SK-N-SH (cell line): ENCODE data around the gene SYNJ1.

Experiments used
- EP300 ChIP-seq, 2 experiments: IDR thresholded peaks; 2 replicates each; pipeline versions ENCODE4 v1.4.0 to v1.6.1; 2012; ENCODE audit warnings: borderline replicate concordance in 1 of 2, low read depth in 1 of 2, low read length in 1 of 2
- EZH2phosphoT487 ChIP-seq: fragments of 200-600 bp; sonication (generic); IDR thresholded peaks from 2 replicates; pipeline ENCODE4 v1.6.1; 2017; ENCODE audit warnings: low read depth, mixed run types, mild to moderate bottlenecking, antibody characterized with exemption, moderate library complexity, borderline replicate concordance
- GABPA ChIP-seq: IDR thresholded peaks from 2 replicates; pipeline ENCODE4 v1.4.0; 2012; ENCODE audit warnings: low read depth, mild to moderate bottlenecking
- NRF1 ChIP-seq: IDR thresholded peaks from 2 replicates; pipeline ENCODE4 v1.6.1; 2012; ENCODE audit warnings: low read depth, mild to moderate bottlenecking, low read length
- POLR2AphosphoS5 ChIP-seq: IDR thresholded peaks from 2 replicates; pipeline ENCODE4 v1.6.1; 2012; ENCODE audit warnings: low read depth, low read length
- RAD21 ChIP-seq: IDR thresholded peaks from 2 replicates; pipeline ENCODE4 v1.6.1; 2012; ENCODE audit warnings: mild to moderate bottlenecking, low read length
- SMC3 ChIP-seq: IDR thresholded peaks from 2 replicates; pipeline ENCODE4 v1.6.1; 2012; ENCODE audit warnings: low read depth, low read length, improper control_type of control experiment
- YY1 ChIP-seq: IDR thresholded peaks from 2 replicates; pipeline ENCODE4 v1.4.0; 2012; ENCODE audit warnings: low read depth, mild to moderate bottlenecking
- TF ChIP-seq, protein P1 (sequence below): fragments of 200-600 bp; sonication (generic); IDR thresholded peaks from 2 replicates; pipeline ENCODE4 v1.6.1; 2017; ENCODE audit warnings: antibody characterized with exemption, mild to moderate bottlenecking, moderate library complexity
- TF ChIP-seq, protein P2 (sequence below): IDR thresholded peaks from 2 replicates; pipeline ENCODE4 v1.4.0; 2012; ENCODE audit warnings: low read depth
- TF ChIP-seq, protein P3 (sequence below): fragments of 150-350 bp; IDR thresholded peaks from 2 replicates; pipeline ENCODE4 v1.6.1; 2017; ENCODE audit warnings: antibody characterized with exemption, low read length, low read depth, borderline replicate concordance

DNA sequence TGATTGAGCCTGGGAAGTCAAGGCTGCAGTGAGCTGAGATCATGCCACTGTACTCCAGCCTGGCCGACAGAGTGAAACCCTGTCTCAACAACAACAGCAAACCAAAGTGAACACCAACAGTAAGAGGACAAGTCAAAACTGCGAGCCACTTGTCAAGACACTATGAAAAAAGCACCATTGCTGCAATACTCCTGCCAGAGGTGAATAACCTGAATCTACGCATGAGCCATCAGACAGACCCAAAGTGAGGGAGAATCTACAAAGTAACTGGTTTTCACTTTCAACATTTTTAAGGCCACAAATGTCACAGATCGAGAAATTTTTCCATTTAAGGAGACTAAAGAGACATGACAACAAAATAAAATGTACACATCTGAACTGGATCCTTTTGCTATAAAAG is 21.9 kb downstream of the SYNJ1 start:
- no peak for TF ChIP-seq RAD21
- no peak for TF ChIP-seq NRF1
- TF ChIP-seq, protein P1, sequence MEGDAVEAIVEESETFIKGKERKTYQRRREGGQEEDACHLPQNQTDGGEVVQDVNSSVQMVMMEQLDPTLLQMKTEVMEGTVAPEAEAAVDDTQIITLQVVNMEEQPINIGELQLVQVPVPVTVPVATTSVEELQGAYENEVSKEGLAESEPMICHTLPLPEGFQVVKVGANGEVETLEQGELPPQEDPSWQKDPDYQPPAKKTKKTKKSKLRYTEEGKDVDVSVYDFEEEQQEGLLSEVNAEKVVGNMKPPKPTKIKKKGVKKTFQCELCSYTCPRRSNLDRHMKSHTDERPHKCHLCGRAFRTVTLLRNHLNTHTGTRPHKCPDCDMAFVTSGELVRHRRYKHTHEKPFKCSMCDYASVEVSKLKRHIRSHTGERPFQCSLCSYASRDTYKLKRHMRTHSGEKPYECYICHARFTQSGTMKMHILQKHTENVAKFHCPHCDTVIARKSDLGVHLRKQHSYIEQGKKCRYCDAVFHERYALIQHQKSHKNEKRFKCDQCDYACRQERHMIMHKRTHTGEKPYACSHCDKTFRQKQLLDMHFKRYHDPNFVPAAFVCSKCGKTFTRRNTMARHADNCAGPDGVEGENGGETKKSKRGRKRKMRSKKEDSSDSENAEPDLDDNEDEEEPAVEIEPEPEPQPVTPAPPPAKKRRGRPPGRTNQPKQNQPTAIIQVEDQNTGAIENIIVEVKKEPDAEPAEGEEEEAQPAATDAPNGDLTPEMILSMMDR, result no peak
- no peak for TF ChIP-seq EZH2phosphoT487
- TF ChIP-seq, protein P2, sequence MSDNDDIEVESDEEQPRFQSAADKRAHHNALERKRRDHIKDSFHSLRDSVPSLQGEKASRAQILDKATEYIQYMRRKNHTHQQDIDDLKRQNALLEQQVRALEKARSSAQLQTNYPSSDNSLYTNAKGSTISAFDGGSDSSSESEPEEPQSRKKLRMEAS, result no peak
- no peak for TF ChIP-seq GABPA
- TF ChIP-seq, protein P3, sequence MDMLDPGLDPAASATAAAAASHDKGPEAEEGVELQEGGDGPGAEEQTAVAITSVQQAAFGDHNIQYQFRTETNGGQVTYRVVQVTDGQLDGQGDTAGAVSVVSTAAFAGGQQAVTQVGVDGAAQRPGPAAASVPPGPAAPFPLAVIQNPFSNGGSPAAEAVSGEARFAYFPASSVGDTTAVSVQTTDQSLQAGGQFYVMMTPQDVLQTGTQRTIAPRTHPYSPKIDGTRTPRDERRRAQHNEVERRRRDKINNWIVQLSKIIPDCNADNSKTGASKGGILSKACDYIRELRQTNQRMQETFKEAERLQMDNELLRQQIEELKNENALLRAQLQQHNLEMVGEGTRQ, result no peak
- TF ChIP-seq SMC3, result no peak
- TF ChIP-seq YY1, result no peak
- TF ChIP-seq EP300 (IDR thresholded peaks at IDR 0.05; ENCODE audit: borderline replicate concordance in 1 of 2, low read depth in 1 of 2, low read length in 1 of 2), result no peak
- no peak for TF ChIP-seq POLR2AphosphoS5
